Renal cortex interstitium (tissue), 11 donors: Measurements from ENCODE around the gene GPR37. TPM values are rescaled to one million over a fixed set of nuclear protein-coding genes. Genes with fewer than 3 reads are reported as not detected.

Source experiments
- DNase-seq, 11 donors: peaks; one replicate each; pipeline ENCODE4 v3.0.0-alpha.2; 2013; ENCODE audit warnings: low read depth in 9 of 11, low spot score in 4 of 11; ENCODE audit errors: extremely low read depth in 1 of 11
- polyA plus RNA-seq, 3 donors: library from polyadenylated mRNA; unstranded; fragments of 120-200 nt; gene quantifications; one replicate each; pipeline ENCODE4 v1.2.1, GENCODE V29; 2013; ENCODE audit not compliant: insufficient read length in 3 of 3

Gene GPR37
- polyA plus RNA-seq, 3 donors: 1.0 to 2.0 (median 1.2) TPM

DNA sequence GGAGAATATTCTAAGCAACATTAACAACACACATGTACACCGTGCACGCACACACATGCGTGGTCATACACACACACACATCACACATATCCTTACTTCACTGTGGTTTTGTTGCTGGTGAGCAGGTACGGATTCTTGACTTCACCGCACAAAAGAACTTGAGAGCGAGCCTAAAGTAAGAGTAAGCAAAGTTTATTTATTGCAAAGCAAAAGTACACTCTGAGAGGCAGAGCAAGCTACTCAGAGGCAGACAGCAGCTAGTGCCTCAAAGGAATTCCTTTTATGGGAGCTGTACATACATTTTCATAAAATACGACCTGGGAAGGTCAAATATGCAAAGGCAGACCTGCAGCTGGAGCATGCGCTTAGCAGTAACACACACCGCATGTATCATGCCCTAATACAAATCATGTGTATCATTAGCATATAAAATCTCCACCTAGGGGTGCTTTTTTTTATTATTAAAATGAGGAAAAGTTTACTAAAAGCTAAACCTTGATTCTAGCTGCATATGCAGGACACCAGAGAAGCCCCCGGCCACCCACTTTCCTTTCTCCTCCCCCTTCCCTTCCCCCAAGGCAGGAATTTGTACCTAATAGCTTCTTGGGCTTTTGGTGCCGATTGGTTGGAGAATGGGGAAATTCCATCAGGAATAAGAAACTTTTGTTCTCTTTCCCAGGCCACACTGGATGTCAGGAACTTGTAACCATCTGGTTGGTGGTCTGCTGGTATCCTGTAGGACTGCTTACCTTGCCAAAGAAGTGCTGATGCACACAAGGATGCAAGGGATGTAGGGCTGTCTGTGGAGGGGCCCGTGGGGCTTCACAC lies 16.5 kb upstream of the GPR37 start:
- no peak for DNase-seq

DNA sequence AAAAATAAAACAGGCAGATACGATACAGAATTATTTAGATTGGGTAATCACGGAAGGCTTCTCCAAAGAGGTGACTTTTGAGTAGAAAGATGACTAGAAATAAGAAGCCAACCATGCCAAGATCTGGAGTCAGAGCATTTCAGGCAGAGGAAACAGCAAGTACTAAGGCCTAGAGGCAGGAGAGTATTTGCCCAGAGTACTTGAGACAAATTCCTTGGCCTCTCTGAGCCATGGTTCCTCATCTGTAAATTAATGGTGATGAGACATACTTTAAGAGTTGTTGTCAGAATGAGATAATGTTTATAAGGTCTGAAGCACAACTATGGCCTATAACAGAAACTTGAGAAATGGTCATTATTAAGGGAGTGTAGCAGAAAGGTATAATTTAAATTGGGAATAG lies 15.8 kb upstream of the GPR37 start:
- no peak for DNase-seq

DNA sequence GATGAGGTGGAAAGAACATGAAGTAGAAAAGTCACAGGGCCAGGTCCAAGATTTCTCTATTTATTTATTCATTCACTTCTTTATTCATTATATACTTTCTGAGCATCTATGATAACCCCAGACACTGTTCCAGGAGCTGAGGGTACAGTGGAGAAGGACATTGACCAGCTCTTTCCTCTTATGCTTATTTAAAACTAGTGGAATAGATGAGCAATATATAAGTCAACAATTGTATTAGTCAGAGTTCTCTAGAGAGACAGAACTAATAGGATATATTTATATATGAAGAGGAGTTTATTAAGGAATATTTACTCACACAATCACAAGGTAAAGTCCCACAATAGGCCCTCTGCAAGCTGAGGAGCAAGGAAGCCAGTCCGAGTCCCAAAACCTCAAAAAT lies 15.0 kb upstream of the GPR37 start:
- no peak for DNase-seq

GRCh38 chr7:124780056-124780455 lies 14.5 kb upstream of the GPR37 start:
- DNase-seq: no peak

GRCh38 chr7:124779620-124780019 lies 14.0 kb upstream of the GPR37 start:
- DNase-seq: no peak

DNA sequence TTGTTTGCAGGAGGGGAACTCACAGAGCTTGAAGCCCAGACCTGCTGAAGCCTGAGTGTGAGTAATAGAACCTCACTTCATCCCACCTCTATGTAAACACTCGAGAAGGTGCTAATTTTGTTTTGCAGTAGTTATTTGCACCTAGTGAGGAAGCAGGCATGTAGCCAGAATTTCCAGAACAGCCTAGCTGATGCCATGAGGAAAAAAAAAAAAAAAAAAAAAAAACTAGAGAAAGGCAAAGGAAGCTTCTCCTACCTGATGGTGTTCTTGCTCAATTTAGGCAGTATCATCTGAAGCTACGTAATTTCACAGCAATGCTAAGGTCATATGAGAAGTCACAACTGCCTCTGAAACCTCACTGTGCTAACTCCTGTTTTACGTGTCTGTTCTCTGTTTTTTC lies 13.6 kb upstream of the GPR37 start:
- DNase-seq: no peak

GRCh38 chr7:124777268-124777667 lies 11.7 kb upstream of the GPR37 start:
- DNase-seq: no peak

DNA sequence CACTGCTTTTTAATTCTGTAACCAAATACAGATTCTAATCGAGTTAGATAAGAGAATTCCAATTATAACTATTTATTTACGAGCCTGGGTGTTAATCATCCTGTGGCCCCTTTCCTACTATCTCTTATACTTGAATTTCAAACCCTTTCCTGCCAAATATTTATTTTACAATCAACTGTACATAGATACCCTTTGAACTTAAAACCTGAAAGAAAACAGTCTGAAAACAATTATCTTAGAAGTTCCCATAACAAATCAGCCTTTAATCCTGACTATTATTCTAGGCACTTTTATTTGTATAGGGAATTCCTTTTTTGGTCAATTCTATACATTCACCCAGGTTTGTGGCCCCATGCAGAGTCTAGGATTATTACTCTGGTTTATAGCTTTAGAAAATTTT lies 10.6 kb upstream of the GPR37 start:
- DNase-seq: no peak

- DNase-seq: no peak
Observed at GRCh38 chr7:124775422-124775821, 9.8 kb upstream of the GPR37 start.

DNA sequence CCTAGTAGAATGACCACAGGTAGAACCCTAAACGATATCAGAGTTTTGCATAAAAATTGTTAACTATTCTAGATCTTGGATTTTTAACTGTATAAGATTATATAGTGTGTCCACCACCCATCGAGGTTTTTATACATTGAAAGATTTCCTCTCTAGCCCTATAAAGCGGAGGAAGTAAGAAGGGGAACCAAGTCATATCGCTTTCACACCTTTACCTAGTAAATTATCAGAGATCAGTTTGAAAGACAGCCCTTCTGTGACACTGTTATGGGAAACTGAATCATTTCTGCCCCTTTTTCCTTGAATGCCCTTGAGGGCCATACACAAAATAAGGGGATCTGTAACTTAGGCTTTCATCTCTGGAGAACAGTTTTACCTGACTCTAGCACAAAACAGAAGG lies 8.3 kb upstream of the GPR37 start:
- no peak for DNase-seq

DNA sequence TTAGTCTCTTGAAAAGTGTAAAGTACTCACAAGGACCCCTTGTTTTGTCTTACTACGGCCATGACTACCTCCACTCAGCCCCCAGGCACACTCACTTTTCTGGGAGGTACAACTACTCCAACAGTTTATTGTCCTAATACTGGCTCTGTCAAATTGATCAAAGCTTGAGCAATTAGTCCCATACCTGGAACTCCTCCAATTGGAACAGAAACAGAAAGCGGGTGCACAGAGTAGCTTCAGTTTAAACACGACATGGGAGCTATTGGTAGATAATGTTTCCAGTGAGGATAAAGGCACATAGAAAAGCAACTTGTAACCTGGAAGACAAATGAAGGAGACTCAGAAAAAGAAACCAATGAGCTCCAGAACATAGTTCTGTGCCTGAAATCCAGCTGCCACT lies 7.7 kb upstream of the GPR37 start:
- DNase-seq: no peak

DNA sequence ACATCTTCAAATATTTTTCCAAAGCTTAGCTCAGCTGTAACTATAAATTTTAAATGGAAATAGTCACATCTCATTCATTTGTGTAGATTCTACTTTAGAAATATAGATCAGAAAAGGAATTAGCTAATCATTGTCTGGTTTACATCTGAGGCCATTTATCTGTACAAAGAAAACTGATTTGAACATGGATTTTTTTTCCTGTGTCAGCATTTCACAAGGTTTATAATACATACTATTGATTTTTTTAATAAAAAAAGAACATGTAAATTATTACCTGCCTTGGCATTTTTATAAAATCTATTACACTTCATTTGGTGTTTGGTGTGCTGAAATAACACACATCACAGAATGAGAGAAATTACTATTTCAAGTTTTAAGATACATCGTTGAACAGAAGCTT lies 3.5 kb upstream of the GPR37 start:
- no peak for DNase-seq

DNA sequence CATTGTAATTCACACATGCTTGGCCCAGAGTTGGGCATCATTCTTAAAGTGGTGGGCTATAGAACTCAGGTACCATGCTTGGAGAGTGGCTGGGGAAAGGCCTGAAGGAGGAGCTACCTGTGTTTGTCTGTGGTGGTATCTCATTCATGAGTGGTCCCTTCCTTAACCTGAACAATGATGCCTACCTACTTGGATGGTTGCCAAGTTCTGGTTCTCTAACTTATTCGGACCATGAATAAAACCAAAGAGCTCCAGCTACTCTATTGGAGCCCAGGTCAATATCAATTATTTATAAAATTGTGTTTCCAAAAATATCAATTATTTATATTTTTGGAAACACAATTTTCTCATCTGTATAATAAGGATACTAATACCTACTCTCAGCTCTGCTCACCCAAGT lies 2.9 kb upstream of the GPR37 start:
- no peak for DNase-seq

- DNase-seq: peak in 1 of 11 donors; percentile 25
Observed at GRCh38 chr7:124764847-124765400, 668 bp downstream of the GPR37 start.

DNA sequence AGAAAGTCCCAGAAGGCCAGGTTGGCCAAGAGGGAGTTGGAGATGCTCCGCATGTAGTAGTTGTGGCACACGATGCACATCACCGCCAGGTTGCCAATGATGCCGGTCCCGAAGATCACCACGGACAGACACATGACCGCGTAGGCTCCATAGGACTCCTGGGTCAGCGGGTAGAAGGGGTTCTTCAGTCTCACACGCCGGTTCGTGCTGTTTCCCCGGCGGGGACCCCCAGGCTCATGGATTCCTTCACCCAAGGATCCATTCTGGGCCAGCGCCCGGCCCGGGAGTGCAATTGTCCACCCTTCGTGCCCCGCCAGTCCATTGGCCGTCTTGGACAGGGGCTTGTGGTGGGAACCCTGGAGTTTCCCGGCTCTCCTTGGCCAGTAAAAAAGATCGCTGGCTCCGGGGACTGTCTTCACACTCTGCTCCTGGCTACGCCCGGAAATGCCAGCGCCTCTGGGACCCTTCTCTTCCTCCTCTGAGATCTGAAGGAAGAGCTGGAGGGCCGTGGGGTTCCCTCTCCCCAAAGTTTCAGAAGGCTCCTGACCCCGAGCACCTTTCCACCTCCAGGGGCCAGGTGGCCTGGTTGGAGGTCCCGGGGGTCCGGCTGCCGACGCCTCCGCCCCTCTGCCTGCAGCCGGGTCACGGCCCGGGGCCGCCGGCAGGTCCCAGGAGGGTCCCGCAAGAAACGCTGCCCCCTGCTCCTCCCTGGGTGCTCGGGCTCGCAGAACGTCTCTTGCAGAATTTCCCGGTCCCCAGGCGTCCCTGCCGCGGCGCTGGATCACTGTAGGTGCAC lies 1.3 kb downstream of the GPR37 start:
- DNase-seq: no peak

- DNase-seq: no peak
Observed at GRCh38 chr7:124762611-124763143, 2.9 kb downstream of the GPR37 start.

DNA sequence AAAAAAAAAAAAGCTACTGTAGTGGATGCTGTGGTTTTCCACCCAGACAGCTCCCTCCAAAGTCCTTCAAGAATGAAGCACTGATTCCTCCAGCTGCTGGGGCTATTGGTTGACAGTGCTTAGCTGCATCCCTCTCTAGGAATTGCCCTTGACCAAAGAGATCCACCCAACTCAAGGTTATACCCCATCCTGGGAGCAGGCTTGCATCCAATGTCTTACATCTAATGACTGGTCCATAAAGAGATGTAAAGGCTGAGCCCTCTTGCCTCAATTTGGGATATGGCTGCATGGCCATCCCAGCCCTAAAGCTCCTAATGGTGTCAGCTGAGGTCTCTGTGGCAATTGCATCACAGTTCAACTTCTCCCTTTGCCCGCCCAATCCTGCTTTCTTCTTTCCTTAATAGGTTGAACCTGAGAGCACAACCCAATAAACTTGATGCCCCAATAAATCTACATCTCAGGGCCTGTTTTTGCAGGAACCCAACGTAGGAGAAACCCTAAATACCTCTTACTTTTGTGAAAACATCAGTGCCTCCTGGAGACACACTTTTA lies 4.4 kb downstream of the GPR37 start:
- no peak for DNase-seq

- DNase-seq: no peak
Observed at GRCh38 chr7:124758327-124758726, 7.3 kb downstream of the GPR37 start.

DNA sequence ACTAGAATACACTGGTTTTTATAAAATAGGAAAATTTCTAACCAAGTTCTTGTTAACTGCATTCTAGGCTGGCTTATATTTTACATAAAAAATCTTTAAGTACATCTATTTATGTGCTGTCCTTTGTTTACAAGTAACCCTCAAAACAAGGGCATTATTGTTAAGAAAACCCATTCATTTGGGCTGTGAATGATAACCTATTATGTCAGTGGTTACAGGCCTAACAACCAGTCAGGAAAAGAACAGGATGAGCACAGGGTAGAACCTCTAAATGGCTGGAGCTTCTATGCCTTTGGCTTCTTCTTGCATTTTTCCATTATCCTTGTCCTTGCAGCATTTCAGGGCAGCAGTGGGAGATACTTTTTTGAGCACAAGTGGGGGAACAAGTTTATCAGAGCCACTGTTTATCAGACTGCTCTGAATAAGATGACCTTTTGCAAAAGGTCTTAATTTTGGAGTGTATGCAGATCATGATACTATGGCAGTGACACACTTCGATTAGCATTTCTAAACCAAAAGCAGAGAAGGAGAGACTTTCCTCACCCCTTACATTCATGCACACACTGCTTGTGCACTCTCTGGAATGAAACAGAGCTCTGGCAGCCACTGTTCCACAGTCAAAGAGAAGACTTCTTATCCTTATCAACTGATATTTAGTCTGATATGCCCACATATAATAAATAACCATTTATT lies 10.9 kb downstream of the GPR37 start:
- no peak for DNase-seq
